ENCODE data around the gene CDR2. TPM values are rescaled to one million over a fixed set of nuclear protein-coding genes. Genes with fewer than 3 reads are reported as not detected.
A peak's percentile ranks its signal among the peaks of the same experiment; 100 is the strongest.

Gene CDR2
- total and polyA plus RNA-seq, 2 of the 13 experiments (the other 11 are each of a cell fraction or from before 2014, with no cell fraction given), result 59.0 to 78.9 TPM

- TF ChIP-seq ZNF207 (IDR thresholded peaks at IDR 0.05; ENCODE audit: borderline replicate concordance) (no peak), ZNF629 (CRISPR knock-in tag; conservative IDR thresholded peaks at IDR 0.05) (no peak), ZNF83 (CRISPR knock-in tag; IDR thresholded peaks at IDR 0.05; ENCODE audit: borderline replicate concordance) (no peak), ZNF746 (CRISPR knock-in tag; IDR thresholded peaks at IDR 0.05) (no peak), GABPB1 (CRISPR knock-in tag; IDR thresholded peaks at IDR 0.05) (no peak), ZNF205 (CRISPR knock-in tag; IDR thresholded peaks at IDR 0.05) (no peak), MTF2 (CRISPR knock-in tag; IDR thresholded peaks at IDR 0.05; ENCODE audit: borderline replicate concordance) (no peak), ZNF672 (CRISPR knock-in tag; IDR thresholded peaks at IDR 0.05) (no peak), ZNF572 (CRISPR knock-in tag; IDR thresholded peaks at IDR 0.05) (no peak), MLX (CRISPR knock-in tag; IDR thresholded peaks at IDR 0.05) (no peak), RBM39 (IDR thresholded peaks at IDR 0.05; ENCODE audit: low read depth, low read length, poor library complexity, severe bottlenecking) (no peak), HNRNPLL (IDR thresholded peaks at IDR 0.05; ENCODE audit: low read depth, low read length, poor library complexity, severe bottlenecking) (no peak), ZXDC (CRISPR knock-in tag; IDR thresholded peaks at IDR 0.05) (no peak), ZMAT5 (CRISPR knock-in tag; IDR thresholded peaks at IDR 0.05; ENCODE audit: borderline replicate concordance, low read depth) (no peak), ZFP90 (CRISPR knock-in tag; IDR thresholded peaks at IDR 0.05; ENCODE audit: borderline replicate concordance) (no peak), HNF4G (IDR thresholded peaks at IDR 0.05; ENCODE audit: borderline replicate concordance, low read depth, low read length) (peak; percentile 49; the same call in 1 of the 2 replicates), HNF4G (CRISPR knock-in tag; IDR thresholded peaks at IDR 0.05; ENCODE audit: borderline replicate concordance, low read depth) (peak; percentile 62; the same call in 1 of the 2 replicates), KAT7 (CRISPR knock-in tag; IDR thresholded peaks at IDR 0.05; ENCODE audit: borderline replicate concordance) (no peak), ZKSCAN8 (CRISPR knock-in tag; IDR thresholded peaks at IDR 0.05; ENCODE audit: borderline replicate concordance) (no peak), TEAD3 (CRISPR knock-in tag; optimal IDR thresholded peaks at IDR 0.05; ENCODE audit: borderline replicate concordance) (peak; percentile 78), RELA (CRISPR knock-in tag; IDR thresholded peaks at IDR 0.05) (no peak)
- TF ChIP-seq, protein P1, sequence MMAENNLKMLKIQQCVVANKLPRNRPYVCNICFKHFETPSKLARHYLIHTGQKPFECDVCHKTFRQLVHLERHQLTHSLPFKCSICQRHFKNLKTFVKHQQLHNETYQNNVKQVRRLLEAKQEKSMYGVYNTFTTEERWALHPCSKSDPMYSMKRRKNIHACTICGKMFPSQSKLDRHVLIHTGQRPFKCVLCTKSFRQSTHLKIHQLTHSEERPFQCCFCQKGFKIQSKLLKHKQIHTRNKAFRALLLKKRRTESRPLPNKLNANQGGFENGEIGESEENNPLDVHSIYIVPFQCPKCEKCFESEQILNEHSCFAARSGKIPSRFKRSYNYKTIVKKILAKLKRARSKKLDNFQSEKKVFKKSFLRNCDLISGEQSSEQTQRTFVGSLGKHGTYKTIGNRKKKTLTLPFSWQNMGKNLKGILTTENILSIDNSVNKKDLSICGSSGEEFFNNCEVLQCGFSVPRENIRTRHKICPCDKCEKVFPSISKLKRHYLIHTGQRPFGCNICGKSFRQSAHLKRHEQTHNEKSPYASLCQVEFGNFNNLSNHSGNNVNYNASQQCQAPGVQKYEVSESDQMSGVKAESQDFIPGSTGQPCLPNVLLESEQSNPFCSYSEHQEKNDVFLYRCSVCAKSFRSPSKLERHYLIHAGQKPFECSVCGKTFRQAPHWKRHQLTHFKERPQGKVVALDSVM (CRISPR knock-in tag; IDR thresholded peaks at IDR 0.05), result no peak
- TF ChIP-seq, protein P2, sequence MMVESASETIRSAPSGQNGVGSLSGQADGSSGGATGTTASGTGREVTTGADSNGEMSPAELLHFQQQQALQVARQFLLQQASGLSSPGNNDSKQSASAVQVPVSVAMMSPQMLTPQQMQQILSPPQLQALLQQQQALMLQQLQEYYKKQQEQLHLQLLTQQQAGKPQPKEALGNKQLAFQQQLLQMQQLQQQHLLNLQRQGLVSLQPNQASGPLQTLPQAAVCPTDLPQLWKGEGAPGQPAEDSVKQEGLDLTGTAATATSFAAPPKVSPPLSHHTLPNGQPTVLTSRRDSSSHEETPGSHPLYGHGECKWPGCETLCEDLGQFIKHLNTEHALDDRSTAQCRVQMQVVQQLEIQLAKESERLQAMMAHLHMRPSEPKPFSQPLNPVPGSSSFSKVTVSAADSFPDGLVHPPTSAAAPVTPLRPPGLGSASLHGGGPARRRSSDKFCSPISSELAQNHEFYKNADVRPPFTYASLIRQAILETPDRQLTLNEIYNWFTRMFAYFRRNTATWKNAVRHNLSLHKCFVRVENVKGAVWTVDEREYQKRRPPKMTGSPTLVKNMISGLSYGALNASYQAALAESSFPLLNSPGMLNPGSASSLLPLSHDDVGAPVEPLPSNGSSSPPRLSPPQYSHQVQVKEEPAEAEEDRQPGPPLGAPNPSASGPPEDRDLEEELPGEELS (CRISPR knock-in tag; IDR thresholded peaks at IDR 0.05), result peak; percentile 57; the same call in 1 of the 2 replicates
Observed at GRCh38 chr16:22353933-22354541, 20.4 kb downstream of the CDR2 start (continued).

All from HepG2 (cell line).